ENCODE results near the gene SMR3A. TPM values are rescaled to one million over a fixed set of nuclear protein-coding genes. Genes with fewer than 3 reads are reported as not detected.

SMR3A gene
- total RNA-seq, 1 experiment from 2014 or later: not detected

GRCh38 chr4:70326052-70326451 lies 34.5 kb upstream of the SMR3A start:
- Histone ChIP-seq H4K20me1 (ENCODE audit: low read length) (no peaks in the 10 kb centered on the region), H3K27me3 (ENCODE audit: low read length) (peaks cover 4% of the 10 kb centered on the region; the same call in 1 of the 2 replicates), H3K9me2 (replicated peaks; ENCODE audit: low read length) (no peaks in the 10 kb centered on the region), H3K79me2 (ENCODE audit: low read length) (no peaks in the 10 kb centered on the region), H3K4me2 (ENCODE audit: low read length) (no peak overlapping the region), H3K27ac (ENCODE audit: low read length) (no peak overlapping the region), H3K4me3 (ENCODE audit: low read length) (no peak overlapping the region), H3K4me1 (ENCODE audit: insufficient read depth, low read length) (no peaks in the 10 kb centered on the region), H3K9me3 (ENCODE audit: low read length) (no peaks in the 10 kb centered on the region), H3K36me3 (ENCODE audit: low read depth, low read length) (no peaks in the 10 kb centered on the region), H2AFZ (ENCODE audit: low read length) (no peak overlapping the region), H3F3A (ENCODE audit: low read length, unreplicated experiment) (no peaks in the 10 kb centered on the region), H3K9ac (ENCODE audit: low read length) (no peak overlapping the region)
- ATAC-seq: no peak
- TF ChIP-seq EZH2phosphoT487 (IDR thresholded peaks at IDR 0.05; ENCODE audit: borderline replicate concordance, low read length) (no peak), EZH2 (IDR thresholded peaks at IDR 0.05; ENCODE audit: low read length, unreplicated experiment) (no peak)
- TF ChIP-seq, protein P1, sequence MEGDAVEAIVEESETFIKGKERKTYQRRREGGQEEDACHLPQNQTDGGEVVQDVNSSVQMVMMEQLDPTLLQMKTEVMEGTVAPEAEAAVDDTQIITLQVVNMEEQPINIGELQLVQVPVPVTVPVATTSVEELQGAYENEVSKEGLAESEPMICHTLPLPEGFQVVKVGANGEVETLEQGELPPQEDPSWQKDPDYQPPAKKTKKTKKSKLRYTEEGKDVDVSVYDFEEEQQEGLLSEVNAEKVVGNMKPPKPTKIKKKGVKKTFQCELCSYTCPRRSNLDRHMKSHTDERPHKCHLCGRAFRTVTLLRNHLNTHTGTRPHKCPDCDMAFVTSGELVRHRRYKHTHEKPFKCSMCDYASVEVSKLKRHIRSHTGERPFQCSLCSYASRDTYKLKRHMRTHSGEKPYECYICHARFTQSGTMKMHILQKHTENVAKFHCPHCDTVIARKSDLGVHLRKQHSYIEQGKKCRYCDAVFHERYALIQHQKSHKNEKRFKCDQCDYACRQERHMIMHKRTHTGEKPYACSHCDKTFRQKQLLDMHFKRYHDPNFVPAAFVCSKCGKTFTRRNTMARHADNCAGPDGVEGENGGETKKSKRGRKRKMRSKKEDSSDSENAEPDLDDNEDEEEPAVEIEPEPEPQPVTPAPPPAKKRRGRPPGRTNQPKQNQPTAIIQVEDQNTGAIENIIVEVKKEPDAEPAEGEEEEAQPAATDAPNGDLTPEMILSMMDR (conservative IDR thresholded peaks at IDR 0.05; ENCODE audit: low read depth, low read length): no peak
- no peak for DNase-seq
- ChIA-PET CTCF (no interaction called here), POLR2A (ENCODE audit: unreplicated experiment) (no interaction called here)
- BruUV-seq (replicated peaks): no TSS peak
- intact Hi-C loops (cut with micrococcal nuclease): no loop called here

DNA sequence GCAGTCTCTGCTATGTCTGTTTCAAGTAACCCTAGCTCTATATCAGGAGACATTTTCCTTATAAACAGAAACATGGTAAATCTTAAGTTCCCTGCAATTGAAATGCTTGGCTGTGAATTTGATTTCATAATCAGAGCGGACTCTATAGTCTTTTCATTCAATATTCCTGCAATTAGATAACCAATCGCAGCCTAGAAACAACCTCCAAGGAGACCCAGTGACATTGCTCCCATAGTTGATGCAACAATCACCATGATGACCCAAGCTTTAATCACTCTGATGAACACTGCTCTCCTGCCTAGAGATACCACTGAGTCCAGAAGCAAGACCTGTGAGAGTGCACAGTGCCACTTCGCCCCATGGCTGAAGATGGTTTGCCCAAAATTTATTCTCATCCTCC lies 25.9 kb upstream of the SMR3A start, which contains the start of gene CABS1:
TSS of gene CABS1 (plus strand) at position 301 of the 400 bp plus-strand sequence. CDS start at position 360, 59 bp downstream.
- Histone ChIP-seq H3K9me2 (replicated peaks; ENCODE audit: low read length) (no peaks in the 10 kb centered on the region), H3K9me3 (ENCODE audit: low read length) (no peaks in the 10 kb centered on the region), H3F3A (ENCODE audit: low read length, unreplicated experiment) (no peaks in the 10 kb centered on the region), H2AFZ (ENCODE audit: low read length) (no peak within 1 kb of the TSS), H3K4me3 (ENCODE audit: low read length) (no peak within 1 kb of the TSS), H3K36me3 (ENCODE audit: low read depth, low read length) (no peaks in the 10 kb centered on the region), H3K4me2 (ENCODE audit: low read length) (no peak within 1 kb of the TSS), H3K9ac (ENCODE audit: low read length) (no peak within 1 kb of the TSS), H3K27ac (ENCODE audit: low read length) (no peak within 1 kb of the TSS), H3K4me1 (ENCODE audit: insufficient read depth, low read length) (no peaks in the 10 kb centered on the region), H4K20me1 (ENCODE audit: low read length) (no peaks in the 10 kb centered on the region), H3K27me3 (ENCODE audit: low read length) (peaks cover 48% of the 10 kb centered on the region), H3K79me2 (ENCODE audit: low read length) (no peaks in the 10 kb centered on the region)
- BruUV-seq (replicated peaks): no TSS peak
- ChIA-PET CTCF (no interaction called here), POLR2A (ENCODE audit: unreplicated experiment) (no interaction called here)
- DNase-seq: no peak
- intact Hi-C loops (cut with micrococcal nuclease): no loop called here
- no peak for ATAC-seq
- TF ChIP-seq EZH2phosphoT487 (IDR thresholded peaks at IDR 0.05; ENCODE audit: borderline replicate concordance, low read length) (no peak), EZH2 (IDR thresholded peaks at IDR 0.05; ENCODE audit: low read length, unreplicated experiment) (no peak)
- TF ChIP-seq, protein P1 (conservative IDR thresholded peaks at IDR 0.05; ENCODE audit: low read depth, low read length): no peak

DNA sequence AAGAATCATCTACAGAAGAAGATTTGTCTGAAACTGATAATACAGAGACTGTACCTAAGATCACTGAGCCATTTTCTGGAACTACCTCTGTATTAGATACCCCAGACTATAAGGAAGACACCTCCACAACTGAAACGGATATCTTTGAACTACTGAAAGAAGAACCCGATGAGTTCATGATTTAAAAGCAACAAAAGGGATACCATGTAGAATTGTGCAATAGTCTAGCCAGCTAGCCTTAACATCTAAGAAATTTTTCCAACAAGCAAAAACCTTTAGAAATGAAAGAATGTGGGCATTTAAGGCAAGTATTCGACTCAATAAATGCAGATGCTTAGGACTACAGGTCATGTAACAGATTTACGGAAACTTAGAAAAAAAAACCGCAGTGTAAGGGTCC lies 24.5 kb upstream of the SMR3A start:
- Histone ChIP-seq H3F3A (ENCODE audit: low read length, unreplicated experiment) (no peaks in the 10 kb centered on the region), H3K79me2 (ENCODE audit: low read length) (no peaks in the 10 kb centered on the region), H3K9ac (ENCODE audit: low read length) (no peak overlapping the region), H3K9me3 (ENCODE audit: low read length) (no peaks in the 10 kb centered on the region), H3K27me3 (ENCODE audit: low read length) (peaks cover 50% of the 10 kb centered on the region), H3K36me3 (ENCODE audit: low read depth, low read length) (no peaks in the 10 kb centered on the region), H3K27ac (ENCODE audit: low read length) (no peak overlapping the region), H3K9me2 (replicated peaks; ENCODE audit: low read length) (no peaks in the 10 kb centered on the region), H3K4me3 (ENCODE audit: low read length) (no peak overlapping the region), H2AFZ (ENCODE audit: low read length) (no peak overlapping the region), H3K4me2 (ENCODE audit: low read length) (no peak overlapping the region), H4K20me1 (ENCODE audit: low read length) (no peaks in the 10 kb centered on the region), H3K4me1 (ENCODE audit: insufficient read depth, low read length) (no peaks in the 10 kb centered on the region)
- ATAC-seq (no peak), DNase-seq (no peak)
- ChIA-PET CTCF (no interaction called here), POLR2A (ENCODE audit: unreplicated experiment) (no interaction called here)
- TF ChIP-seq EZH2phosphoT487 (IDR thresholded peaks at IDR 0.05; ENCODE audit: borderline replicate concordance, low read length) (no peak), EZH2 (IDR thresholded peaks at IDR 0.05; ENCODE audit: low read length, unreplicated experiment) (no peak)
- TF ChIP-seq, protein P1 (conservative IDR thresholded peaks at IDR 0.05; ENCODE audit: low read depth, low read length): no peak
- BruUV-seq (replicated peaks): no TSS peak
- intact Hi-C loops (cut with micrococcal nuclease): no loop called here

All from PC-3 (cell line).